GM19468 (cell line): ENCODE data around the gene NKAIN1.
"Not testable (repeated sequence)": the region's sequence is repeated elsewhere in the genome, so short reads cannot be mapped to it uniquely, and the experiment has no call there.

ENCODE experiments used
- ATAC-seq: cut with Tn5 transposase; IDR thresholded peaks from one replicate; pipeline ENCODE4 v1.9.1; 2021; ENCODE audit warnings: mild to moderate bottlenecking, moderate library complexity, moderate number of reproducible peaks; ENCODE audit not compliant: unreplicated experiment; ENCODE audit errors: extremely low read depth

The NKAIN1 gene

DNA sequence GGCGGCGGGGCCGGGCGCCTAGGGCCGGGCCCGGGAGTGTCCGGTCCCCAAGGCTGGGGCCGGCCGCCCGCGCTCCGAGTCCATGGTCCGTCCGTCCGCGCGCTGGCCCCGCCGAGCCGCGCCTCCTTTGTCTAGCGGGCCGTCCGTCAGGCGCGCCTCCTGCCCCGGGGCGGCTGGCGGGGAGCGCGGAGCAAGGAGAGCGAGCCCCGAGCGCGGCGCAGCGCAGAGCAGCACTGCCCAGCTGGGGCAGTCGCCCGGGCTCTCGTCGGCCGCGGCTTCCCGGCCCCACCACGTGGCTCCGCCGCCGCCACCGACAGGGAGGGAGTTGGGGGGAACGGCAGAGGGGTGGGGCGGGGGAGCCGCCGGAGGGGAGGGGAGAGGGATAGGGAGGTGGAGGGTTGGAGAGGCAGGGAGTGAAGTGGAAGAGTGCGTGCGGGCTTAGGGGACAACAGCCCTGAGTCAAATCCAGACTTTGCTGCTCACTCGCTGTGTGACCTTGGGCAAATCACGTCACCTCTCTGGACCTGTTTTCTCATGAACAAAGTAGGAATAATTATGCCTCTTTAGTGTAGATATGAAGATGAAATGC lies at the start of gene NKAIN1:
Gene NKAIN1, minus strand, starts transcription at position 235 of the 589 bp plus-strand sequence. CDS start 340 bp downstream, outside the sequence.
- no peak for ATAC-seq

DNA sequence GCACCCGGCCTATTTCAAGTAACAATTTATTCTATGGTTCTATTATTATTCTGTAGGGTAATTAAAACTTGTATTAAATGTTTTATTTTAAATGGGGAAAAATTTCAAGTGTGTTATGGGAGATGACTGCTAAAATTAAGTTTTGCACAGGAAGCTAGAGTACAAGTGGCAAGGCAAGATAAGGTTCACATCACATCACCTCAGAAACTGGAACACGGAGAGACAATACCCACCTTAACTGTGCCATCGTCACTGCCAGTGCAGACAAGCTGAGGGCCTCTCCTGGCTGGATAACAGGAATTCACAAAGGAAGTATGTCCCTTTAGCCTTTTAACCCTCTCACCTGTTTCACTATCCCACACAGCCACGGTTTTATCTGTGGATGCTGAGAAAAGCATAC lies 49.3 kb upstream of the NKAIN1 start:
- ATAC-seq = no peak

DNA sequence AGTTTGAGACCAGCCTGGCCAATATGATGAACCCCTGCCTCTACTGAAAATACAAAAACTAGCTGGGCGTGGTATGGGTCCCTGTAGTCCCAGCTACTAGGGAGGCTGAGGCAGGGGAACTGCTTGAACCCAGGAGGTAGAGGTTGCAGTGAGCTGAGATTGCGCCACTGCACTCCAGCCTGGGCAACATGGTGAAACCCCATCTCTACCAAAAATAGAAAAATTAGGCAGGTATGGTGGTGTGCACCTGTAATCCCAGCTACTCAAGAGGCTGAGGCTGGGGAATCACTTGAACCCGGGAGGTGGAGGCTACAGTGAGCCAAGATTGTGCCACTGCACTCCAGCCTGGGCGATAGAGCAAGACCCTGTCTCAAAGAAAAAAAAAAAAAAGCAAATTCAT lies 48.1 kb upstream of the NKAIN1 start:
- ATAC-seq = not testable (repeated sequence)

DNA sequence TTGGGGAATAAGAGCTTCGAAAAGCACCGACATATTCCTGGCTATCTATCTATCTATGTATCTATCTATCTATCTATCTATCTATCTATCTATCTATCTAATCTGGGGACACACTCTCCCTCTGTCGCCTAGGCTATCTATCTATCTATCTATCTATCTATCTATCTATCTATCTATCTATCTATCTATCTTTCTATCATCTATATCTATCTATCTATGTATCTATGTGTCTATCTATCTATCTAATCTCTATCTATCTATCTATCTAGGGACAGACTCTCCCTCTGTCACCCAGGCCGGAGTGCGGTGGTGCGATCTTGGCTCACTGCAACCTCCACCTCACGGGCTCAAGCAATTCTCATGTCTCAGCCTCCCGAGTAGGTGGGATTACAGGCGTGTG lies 42.7 kb upstream of the NKAIN1 start:
- ATAC-seq = not testable (repeated sequence)

DNA sequence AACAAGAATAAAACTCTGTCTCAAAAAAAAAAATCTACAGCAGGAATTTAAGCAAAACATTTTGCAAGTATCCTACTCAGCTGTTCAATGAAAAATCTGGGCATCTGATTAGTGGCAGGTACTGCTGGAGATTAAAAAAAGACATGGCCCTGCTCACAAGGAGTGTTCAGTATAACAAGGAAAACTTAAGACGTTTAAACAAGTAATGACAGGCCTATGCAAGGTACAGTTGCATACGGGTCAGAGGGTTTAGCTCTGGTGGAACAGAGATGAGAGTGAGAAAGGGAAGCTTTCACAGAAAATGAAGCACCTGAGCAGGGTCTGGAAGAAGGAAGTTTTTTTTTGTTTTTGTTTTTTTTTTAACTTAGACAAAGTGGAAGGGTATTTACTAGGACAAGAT lies 33.9 kb upstream of the NKAIN1 start:
- ATAC-seq = no peak

DNA sequence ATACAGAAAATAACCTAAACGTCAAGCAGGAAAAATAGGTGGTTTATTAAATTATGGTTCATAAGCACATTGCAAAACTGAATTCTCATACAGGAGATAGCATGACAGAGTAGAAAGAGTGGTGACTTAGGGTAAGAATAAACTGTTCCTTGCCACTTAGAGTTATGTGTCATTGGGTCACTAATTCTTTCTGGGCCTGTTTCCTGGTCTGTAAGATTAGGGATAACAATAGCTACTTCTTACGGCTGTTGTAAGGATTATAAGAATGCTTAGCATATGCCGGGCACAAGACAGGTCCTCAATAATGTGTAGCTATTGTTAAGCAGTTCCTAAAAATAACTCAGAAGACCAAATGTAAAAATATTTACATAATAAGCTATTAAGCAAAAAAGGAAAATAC lies 32.7 kb upstream of the NKAIN1 start:
- ATAC-seq = no peak

DNA sequence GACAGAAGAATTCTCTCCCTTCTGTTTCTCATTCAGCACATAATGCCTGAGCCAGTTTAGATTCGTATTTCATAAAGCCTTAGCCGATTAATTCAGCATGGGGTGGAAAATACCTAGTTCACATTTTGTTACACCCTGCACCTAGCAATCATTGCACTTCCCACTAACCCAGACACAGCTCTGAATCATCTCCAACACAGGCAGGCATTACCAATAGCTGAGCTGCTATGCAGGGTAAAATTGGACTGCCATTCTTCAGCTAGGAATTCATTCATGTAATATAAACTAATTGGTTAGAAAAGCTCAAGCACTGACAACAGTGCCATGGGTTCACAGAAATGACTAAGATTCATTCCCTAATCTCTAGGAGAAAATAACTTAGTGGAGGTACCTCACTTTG lies 26.9 kb upstream of the NKAIN1 start:
- ATAC-seq = no peak

DNA sequence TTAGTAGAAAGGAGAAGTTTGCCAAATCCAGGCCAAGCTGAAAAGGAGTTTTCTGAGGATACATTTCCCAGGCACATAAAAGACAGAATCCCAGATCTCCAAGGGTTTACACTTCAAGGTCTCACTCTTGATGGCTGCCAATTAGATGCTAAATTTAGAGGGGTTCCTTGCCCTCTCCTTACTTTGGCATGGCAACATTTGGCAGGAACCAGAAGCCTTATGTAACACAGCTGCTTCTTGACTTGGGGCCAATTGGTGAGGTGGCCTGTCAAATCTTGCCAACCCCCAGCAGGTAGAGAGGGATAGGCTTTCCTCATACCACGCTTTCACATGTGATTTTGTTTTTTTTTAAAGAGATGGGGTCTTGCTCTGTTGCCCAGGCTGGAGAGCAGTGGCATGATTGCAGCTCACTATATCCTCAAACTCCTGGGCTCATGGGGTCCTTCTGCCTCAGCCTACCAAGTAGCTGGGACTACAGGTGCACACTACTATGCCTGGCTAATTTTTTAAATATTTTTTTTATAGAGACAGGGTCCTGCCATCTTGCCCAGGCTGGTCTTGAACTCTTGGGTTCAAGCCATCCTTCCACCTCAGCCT lies 25.2 kb upstream of the NKAIN1 start:
- ATAC-seq = no peak

DNA sequence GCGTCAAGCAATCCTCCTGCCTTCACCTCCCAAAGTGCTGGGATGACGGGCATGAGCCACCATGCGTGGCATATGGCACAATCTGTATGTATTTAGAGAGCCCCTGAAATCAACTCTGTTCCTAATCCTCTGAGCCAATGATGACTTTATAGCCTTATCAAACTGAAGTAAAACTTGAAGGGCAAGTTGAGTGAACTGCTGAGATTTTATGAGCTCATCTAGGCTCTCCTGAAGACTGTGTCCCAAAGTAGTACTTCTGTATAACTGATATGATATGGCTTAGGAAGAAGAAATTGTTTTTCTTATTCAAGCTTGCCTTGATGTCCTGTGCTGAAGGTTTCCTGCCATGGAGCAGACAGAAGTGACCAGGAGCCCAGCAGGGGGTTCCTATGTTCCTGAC lies 23.7 kb upstream of the NKAIN1 start:
- ATAC-seq = no peak

DNA sequence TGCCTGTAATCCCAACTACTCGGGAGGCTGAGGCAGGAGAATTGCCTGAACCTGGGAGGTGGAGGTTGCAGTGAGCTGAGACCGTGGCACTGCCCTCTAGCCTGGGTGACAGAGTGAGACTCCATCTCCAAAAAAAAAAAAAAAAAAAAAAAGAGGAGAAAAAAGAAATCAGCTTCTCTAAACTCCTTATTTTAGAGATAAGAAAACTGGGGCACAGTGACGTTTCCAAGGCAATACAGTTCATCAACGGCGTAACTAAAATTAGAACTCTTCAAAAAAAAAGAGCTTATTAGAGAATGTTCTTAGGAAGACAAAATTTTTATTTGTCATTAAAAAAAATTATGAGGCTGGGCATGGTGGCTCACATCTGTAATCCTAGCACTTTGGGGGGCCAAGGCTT lies 22.7 kb upstream of the NKAIN1 start:
- not testable (repeated sequence) for ATAC-seq

DNA sequence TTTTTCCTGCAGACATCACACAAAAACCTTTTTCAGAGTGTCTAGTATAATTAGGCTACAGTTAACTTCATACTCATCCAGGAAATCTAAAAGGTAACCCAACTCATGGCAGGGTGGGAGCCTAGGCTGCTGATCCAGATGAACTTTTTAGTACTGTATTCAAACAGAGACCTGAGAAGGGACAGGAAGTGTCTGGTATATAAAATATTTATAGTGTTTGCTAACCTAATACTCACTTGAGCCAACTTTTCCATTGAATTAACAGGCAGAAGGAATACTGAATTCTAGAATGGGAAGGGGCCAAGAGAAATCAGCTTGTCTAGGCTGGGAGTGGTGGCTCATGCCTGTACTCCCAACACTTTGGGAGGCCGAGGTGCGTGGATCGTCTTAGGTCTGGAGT lies 22.2 kb upstream of the NKAIN1 start:
- no peak for ATAC-seq

DNA sequence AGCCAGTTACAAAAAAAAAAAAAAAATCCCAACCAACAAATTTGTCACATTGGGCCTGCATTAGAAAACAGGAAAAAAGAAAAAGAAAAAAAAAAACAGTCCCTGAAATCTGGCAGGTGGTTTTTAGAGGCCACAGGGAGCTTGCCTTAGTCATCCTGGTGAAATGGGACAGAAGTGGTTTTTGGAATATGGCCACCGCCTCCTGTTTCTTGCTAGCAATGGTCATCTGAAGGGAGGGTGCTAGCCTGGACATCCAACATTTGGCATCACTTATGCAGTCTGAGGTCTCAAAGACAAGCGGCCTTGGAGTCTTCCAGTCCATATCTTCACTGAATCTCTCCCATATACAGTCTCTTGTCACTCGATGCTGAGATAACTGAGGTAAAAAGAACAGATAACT lies 20.1 kb upstream of the NKAIN1 start:
- no peak for ATAC-seq

DNA sequence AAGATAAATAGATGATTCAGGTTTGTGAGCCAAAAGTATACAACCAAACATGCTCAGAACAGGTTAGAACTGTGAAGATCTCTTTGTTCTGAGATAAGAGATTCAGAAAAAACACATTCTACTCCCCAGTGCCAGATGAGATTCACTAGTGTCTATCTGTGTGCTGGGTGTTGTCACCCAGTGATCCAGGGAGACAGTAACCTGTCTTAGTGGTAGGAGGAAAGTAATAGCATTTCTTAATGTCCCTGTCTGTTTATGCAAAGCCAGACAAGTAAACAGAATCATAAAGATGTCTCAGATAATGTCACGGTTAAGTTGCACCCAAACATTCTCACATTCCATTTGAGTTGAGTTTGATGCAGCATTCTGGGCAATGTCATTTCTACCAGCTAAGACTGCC lies 18.9 kb upstream of the NKAIN1 start:
- no peak for ATAC-seq

DNA sequence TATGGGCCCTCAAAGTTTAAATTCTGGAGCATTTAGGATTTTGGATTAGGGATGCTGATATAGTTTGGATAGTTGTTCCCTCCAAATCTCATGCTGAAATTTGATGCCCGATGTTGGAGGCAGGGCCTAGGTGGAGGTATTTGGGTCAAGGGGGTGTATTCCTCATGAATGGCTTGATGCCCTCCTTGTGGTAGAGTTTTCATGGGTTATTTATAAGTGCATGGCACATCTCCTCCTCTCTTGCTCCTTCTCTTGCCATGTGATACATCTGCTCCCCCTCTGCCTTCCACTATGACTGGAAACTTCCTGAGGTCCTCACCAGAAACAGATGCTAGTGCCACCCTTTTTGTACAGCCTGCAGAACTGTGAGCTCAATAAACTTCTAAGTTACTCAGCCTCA lies 17.5 kb upstream of the NKAIN1 start:
- ATAC-seq = no peak

DNA sequence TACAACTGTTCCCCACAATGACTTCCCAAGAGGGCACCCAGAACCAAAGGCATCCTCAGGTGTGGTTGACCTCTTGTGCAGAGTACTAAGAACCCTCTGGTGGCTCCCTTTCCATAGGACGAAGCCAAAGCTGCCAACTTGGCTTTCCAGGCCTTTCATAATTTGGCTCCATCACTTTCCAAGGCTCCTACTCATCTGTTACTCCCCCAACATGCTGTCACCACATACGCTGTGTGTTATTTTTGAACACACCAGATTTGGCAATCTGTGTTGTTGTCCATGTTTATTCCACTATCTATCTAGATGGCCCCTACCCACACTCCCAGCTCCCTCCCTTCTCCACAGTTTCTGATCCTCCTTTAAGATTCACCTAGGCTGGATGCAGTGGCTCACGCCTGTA lies 10.2 kb upstream of the NKAIN1 start:
- no peak for ATAC-seq

DNA sequence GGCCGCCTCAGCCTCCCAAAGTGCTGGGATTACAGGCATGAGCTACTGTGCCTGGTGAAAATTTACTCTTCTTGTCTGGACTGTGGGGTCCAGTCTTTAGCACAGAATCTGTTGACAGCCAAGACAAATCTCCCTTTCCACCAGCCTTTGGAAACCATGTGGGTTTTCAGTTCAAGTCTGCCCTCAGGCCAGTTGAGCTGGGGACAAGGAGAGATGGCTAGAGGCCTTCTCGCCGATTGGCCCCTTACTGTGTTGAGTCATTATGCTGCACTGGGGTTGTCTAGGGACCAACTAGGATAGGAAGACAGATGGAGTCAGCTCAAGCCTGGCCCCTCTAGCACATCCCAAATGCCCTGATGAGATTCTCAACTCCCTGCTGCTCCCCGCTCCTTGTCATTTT lies 8.6 kb upstream of the NKAIN1 start:
- ATAC-seq = no peak

DNA sequence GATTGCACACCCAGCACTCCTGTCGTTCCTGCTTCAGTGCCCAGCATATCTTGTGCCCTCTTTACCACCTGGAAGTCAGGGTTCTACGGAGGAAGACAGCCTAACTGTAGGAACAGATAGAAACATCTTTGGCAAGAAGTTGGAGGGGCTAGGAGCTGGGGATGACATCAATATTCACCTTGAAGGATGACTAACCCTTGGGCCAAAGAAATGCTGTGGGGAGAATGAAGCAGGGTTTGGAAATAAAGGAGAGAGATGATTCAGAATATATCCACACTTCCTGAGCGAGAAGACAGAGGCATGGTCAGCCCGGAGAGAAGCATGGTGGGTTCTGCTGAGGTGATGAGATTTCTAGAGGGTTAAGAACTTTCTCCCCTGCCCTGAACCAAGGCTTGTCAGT lies 4.6 kb upstream of the NKAIN1 start:
- no peak for ATAC-seq

DNA sequence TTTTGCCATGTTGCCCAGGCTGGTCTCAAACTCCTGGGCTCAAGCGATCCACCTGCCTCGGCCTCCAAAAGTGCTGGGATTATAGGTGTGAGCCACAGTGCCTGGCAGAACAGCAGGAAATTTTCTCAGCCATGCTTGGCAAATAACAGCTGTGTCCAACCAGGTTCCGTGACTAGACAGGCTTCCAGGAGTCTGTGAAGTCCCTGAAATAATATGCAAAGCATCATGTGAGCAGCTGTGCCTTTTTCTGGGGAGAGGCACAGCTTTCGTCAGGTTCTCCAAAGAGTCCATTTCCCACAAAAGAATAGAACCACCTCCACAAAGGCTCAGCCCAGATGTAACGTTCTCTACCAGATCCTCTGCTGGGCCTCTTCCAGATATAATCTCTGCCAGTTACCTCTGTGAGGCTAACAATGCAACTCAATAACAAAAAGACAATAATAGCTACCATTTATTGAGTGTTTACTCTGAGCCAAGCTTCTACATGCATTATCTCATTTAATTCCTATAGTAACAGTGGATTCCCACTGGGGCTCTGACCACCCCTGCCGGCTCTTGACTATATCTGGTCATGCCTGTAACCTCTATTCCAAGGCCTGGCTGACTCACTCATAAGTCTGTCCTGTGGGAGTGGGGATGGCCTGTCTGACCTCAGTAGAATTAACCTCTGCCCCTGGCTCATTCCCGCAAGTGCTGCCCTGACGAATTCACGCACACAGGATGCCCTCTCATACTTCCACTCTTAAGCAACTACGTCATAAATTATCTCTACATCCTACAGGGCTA lies 4.0 kb upstream of the NKAIN1 start:
- no peak for ATAC-seq

DNA sequence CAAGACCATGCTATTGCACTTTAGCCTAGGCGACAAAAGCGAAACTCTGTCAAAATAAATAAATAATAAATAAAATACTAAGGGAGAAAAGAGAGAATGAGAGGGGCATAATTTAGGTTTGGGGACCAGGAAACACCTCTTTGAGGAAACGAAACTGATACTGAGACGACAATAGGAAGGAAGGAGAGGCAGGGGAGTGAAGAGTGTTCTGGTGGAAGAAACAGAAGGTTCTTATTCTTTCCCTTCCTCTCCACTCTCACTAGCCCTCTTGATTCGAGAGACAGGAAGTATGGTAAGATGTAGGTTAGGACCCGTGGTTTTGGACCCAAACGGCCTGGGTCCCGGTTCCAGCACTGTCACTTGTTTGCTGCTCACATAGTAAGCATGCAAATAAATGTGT lies 1.6 kb upstream of the NKAIN1 start:
- ATAC-seq = no peak

DNA sequence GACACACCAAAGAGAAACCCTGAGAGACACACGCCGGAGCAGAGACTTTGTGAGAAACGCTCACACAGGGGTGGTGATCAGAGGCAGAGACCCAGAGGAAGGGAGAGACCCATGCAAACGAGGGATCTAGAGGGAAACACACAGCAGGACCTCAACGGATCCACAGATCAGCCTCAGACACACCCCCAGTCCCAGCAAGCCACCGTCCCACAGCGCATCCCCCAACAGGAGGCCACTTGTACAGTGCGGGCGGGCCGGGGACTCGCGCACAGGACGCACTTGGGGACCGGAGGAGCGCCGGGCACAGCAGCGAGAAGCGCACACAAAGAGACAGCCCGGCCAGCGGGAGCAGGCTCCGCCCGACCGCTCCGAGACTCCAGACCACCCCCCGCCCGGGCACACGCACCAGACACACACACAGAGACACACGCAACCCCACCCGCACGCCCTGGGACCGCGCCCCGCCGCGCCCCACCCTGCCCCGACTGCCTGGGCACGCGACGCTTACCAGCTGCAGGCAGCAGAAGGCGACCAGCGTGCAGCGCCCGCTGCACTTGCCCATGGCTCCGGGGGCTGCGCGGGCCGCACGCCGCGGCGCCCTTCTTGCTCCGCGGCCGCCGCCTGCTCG lies 587 bp downstream of the NKAIN1 start:
- no peak for ATAC-seq

DNA sequence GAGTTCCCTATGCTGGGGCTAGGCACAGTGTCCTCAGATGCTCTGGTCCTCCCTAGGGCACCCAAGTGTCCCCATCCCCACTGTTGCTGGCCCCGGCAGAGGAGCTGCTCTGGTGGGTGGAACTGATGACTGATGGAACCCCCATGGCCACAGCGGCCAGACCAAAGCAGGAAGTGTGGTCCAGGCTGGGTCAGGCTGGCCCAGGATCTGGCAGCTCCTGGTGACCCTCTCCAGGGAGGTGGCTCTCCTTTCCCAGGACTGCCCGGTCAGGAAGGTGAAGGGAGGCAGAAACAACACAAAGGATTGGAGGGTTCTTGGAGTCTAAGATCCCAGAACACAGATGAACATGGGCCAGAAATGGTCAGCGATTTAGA lies 1.1 kb downstream of the NKAIN1 start:
- ATAC-seq = no peak
